Gastrocnemius medialis (tissue), 4 donors: ENCODE results near the gene NUDT1. TPM values are rescaled to one million over a fixed set of nuclear protein-coding genes. Genes with fewer than 3 reads are reported as not detected.

Experiments
- ATAC-seq, 2 donors: fragments of 150-250 bp; one replicate each; pipeline ENCODE4 v1.9.1; 2016
- DNase-seq, 2 donors: peaks; one replicate each; pipeline ENCODE4 v3.0.0-alpha.2; 2019
- H3K27ac ChIP-seq, 4 donors: fragments of 200-600 bp; sonication (generic); 1 replicate in 1 of 4; 2 replicates in 3 of 4; pipeline ENCODE4 v1.5.1; 2016 to 2018; ENCODE audit warnings: mild to moderate bottlenecking in 2 of 4, moderate library complexity in 1 of 4
- H3K27me3 ChIP-seq, 3 donors: fragments of 200-600 bp; sonication (generic) in 2 of 3; 1 replicate in 1 of 3; 2 replicates in 2 of 3; pipeline versions ENCODE4 v1.5.1 to v1.6.0; 2016 to 2019; ENCODE audit warnings: mild to moderate bottlenecking in 1 of 3, moderate library complexity in 1 of 3
- H3K36me3 ChIP-seq, 2 donors: fragments of 200-600 bp; sonication (generic) in 1 of 2; one replicate each; pipeline ENCODE4 v1.5.1; 2017 to 2018
- H3K4me1 ChIP-seq, 2 donors: fragments of 200-600 bp; sonication (generic) in 1 of 2; one replicate each; pipeline ENCODE4 v1.5.1; 2016 to 2017; ENCODE audit warnings: mild to moderate bottlenecking in 2 of 2
- H3K4me3 ChIP-seq, 4 donors: fragments of 200-600 bp; sonication (generic) in 3 of 4; 1 replicate in 1 of 4; 2 replicates in 3 of 4; pipeline ENCODE4 v1.5.1; 2016 to 2019; ENCODE audit warnings: mild to moderate bottlenecking in 2 of 4
- H3K9me3 ChIP-seq, 3 donors: fragments of 200-600 bp; sonication (generic) in 2 of 3; 1 replicate in 1 of 3; 2 replicates in 2 of 3; pipeline ENCODE4 v1.5.1; 2016 to 2019
- CTCF ChIP-seq, 5 experiments: fragments of 450-650 bp in 3 of 5; fragments of 200-600 bp in 2 of 5; sonication (generic) in 2 of 5; IDR thresholded peaks in 4 of 5; conservative IDR thresholded peaks in 1 of 5; 1 replicate in 4 of 5; 2 replicates in 1 of 5; pipeline ENCODE4 v1.5.1; 2016 to 2019; ENCODE audit warnings: antibody characterized with exemption in 5 of 5, mild to moderate bottlenecking in 3 of 5, moderate library complexity in 3 of 5
- POLR2A ChIP-seq, 2 donors: fragments of 450-650 bp; IDR thresholded peaks; one replicate each; pipeline ENCODE4 v1.6.1; 2017; ENCODE audit warnings: antibody characterized with exemption in 2 of 2, mild to moderate bottlenecking in 2 of 2, moderate library complexity in 2 of 2
- in situ Hi-C, 4 donors: fragments of 200-750 bp; cut with MboI; loops; one replicate each; pipeline versions ENCODE4 v1.15.0 to v1.8.0; 2017; ENCODE audit warnings: low sequenced_read_pairs in 4 of 4
- intact Hi-C: fragments of 100-400 bp; cut with DNase I; formaldehyde crosslinking; loops from one replicate; pipeline ENCODE4 v1.15.1; 2023; ENCODE audit warnings: low total_unique reads
- total RNA-seq, 4 donors: library from RNA; depleted of rRNA; stranded (reverse); fragments of >200 nt; gene quantifications; one replicate each; pipeline versions ENCODE4 v1.1.0 to v1.2.3, GENCODE V29; 2016

Gene NUDT1
- total RNA-seq, 4 donors from 2014 or later: 14.7 to 22.5 (median 18.1) TPM

- Histone ChIP-seq H3K36me3 (no peaks in the 10 kb centered on the region), H3K27me3 (no peaks in the 10 kb centered on the region), H3K4me3 (no peak overlapping the region), H3K27ac (no peak overlapping the region), H3K4me1 (no peaks in the 10 kb centered on the region), H3K9me3 (no peaks in the 10 kb centered on the region)
- TF ChIP-seq CTCF (IDR thresholded peaks at IDR 0.05 in 4 of 5, conservative IDR thresholded peaks at IDR 0.05 in 1 of 5) (no peak), POLR2A (IDR thresholded peaks at IDR 0.05) (no peak)
- intact Hi-C loops (no loop called here), in situ Hi-C loops (no loop called here)
- DNase-seq: no peak
- no peak for ATAC-seq
These were observed 29.4 kb downstream of the NUDT1 start for GRCh38 chr7:2271273-2272026.

GRCh38 chr7:2272031-2272430, 30.0 kb downstream of the NUDT1 start:
- no peaks in the 10 kb centered on the region for H3K9me3 ChIP-seq
- ATAC-seq (no peak), DNase-seq (no peak)
- H3K27me3 ChIP-seq: no peaks in the 10 kb centered on the region
- in situ Hi-C loops: no loop called here
- intact Hi-C loops: no loop called here
- no peaks in the 10 kb centered on the region for H3K4me1 ChIP-seq
- no peaks in the 10 kb centered on the region for H3K36me3 ChIP-seq
- H3K27ac ChIP-seq: no peak overlapping the region
- no peak overlapping the region for H3K4me3 ChIP-seq
- TF ChIP-seq POLR2A (IDR thresholded peaks at IDR 0.05) (no peak), CTCF (IDR thresholded peaks at IDR 0.05 in 4 of 5, conservative IDR thresholded peaks at IDR 0.05 in 1 of 5) (no peak)

- Histone ChIP-seq H3K36me3 (no peaks in the 10 kb centered on the region), H3K4me3 (no peak overlapping the region), H3K27me3 (no peaks in the 10 kb centered on the region), H3K27ac (no peak overlapping the region), H3K4me1 (no peaks in the 10 kb centered on the region), H3K9me3 (no peaks in the 10 kb centered on the region)
- TF ChIP-seq CTCF (IDR thresholded peaks at IDR 0.05 in 4 of 5, conservative IDR thresholded peaks at IDR 0.05 in 1 of 5) (no peak), POLR2A (IDR thresholded peaks at IDR 0.05) (no peak)
- in situ Hi-C loops: no loop called here
- DNase-seq (no peak), ATAC-seq (no peak)
- intact Hi-C loops: no loop called here
These were observed 31.8 kb downstream of the NUDT1 start for GRCh38 chr7:2273866-2274265.

- intact Hi-C loops (no loop called here), in situ Hi-C loops (no loop called here)
- Histone ChIP-seq H3K9me3 (no peaks in the 10 kb centered on the region), H3K27me3 (no peaks in the 10 kb centered on the region), H3K27ac (no peak overlapping the region), H3K36me3 (no peaks in the 10 kb centered on the region), H3K4me3 (no peak overlapping the region), H3K4me1 (no peaks in the 10 kb centered on the region)
- no peak for ATAC-seq
- DNase-seq: no peak
- TF ChIP-seq POLR2A (IDR thresholded peaks at IDR 0.05): no peak
- no peak for TF ChIP-seq CTCF (IDR thresholded peaks at IDR 0.05 in 4 of 5, conservative IDR thresholded peaks at IDR 0.05 in 1 of 5)
These were observed 32.6 kb downstream of the NUDT1 start for GRCh38 chr7:2274666-2275065.

- Histone ChIP-seq H3K36me3 (no peaks in the 10 kb centered on the region), H3K4me3 (no peak overlapping the region), H3K27me3 (no peaks in the 10 kb centered on the region), H3K9me3 (no peaks in the 10 kb centered on the region), H3K4me1 (no peaks in the 10 kb centered on the region), H3K27ac (no peak overlapping the region)
- TF ChIP-seq CTCF (IDR thresholded peaks at IDR 0.05 in 4 of 5, conservative IDR thresholded peaks at IDR 0.05 in 1 of 5): no peak
- no peak for TF ChIP-seq POLR2A (IDR thresholded peaks at IDR 0.05)
- no peak for DNase-seq
- in situ Hi-C loops: no loop called here
- no peak for ATAC-seq
- intact Hi-C loops: no loop called here
These were observed 33.1 kb downstream of the NUDT1 start for GRCh38 chr7:2275101-2275500.
